GM12865 (cell line): ENCODE measurements around the gene GRIK5.

Experiments used
- DNase-seq: peaks from one replicate; pipeline ENCODE4 v3.0.0; 2010; ENCODE audit warnings: low read depth
- H3K4me3 ChIP-seq: 2 replicates; pipeline ENCODE4 v1.5.1; 2011; ENCODE audit warnings: mild to moderate bottlenecking, low read depth, low read length, control low read depth
- CTCF ChIP-seq: IDR thresholded peaks from 2 replicates; pipeline ENCODE4 v1.5.1; 2011; ENCODE audit warnings: low read length, control low read depth, low read depth, inconsistent platforms; ENCODE audit not compliant: insufficient read depth; ENCODE audit errors: missing control alignments

GRIK5 gene

GRCh38 chr19:42095142-42095813, 25.3 kb upstream of the GRIK5 start:
- H3K4me3 ChIP-seq = no peak overlapping the region
- no peak for DNase-seq
- TF ChIP-seq CTCF = no peak

- H3K4me3 ChIP-seq = no peak overlapping the region
- DNase-seq = no peak
- TF ChIP-seq CTCF = no peak
Observed at GRCh38 chr19:42093926-42094325, 23.9 kb upstream of the GRIK5 start.

- no peak overlapping the region for H3K4me3 ChIP-seq
- no peak for DNase-seq
- TF ChIP-seq CTCF = no peak
Observed at GRCh38 chr19:42093505-42093904, 23.5 kb upstream of the GRIK5 start.

GRCh38 chr19:42092350-42092749, 22.3 kb upstream of the GRIK5 start:
- peak; percentile 50 for DNase-seq
- no peak overlapping the region for H3K4me3 ChIP-seq
- TF ChIP-seq CTCF = peak; percentile 57

- TF ChIP-seq CTCF = no peak
- no peak overlapping the region for H3K4me3 ChIP-seq
- DNase-seq = no peak
Observed at GRCh38 chr19:42091742-42092141, 21.7 kb upstream of the GRIK5 start.

GRCh38 chr19:42091300-42091699, 21.3 kb upstream of the GRIK5 start:
- DNase-seq = no peak
- no peak overlapping the region for H3K4me3 ChIP-seq
- no peak for TF ChIP-seq CTCF

GRCh38 chr19:42090672-42091071, 20.7 kb upstream of the GRIK5 start:
- TF ChIP-seq CTCF = no peak
- no peak overlapping the region for H3K4me3 ChIP-seq
- DNase-seq = peak; percentile 44
